NCI-H82 treated with DMSO at 0.1 percent for 48 hours (cell line): Measurements from ENCODE around the gene UBE2Q2.
A peak's percentile ranks its signal among the peaks of the same experiment; 100 is the strongest.
"Not testable (repeated sequence)": the region's sequence is repeated elsewhere in the genome, so short reads cannot be mapped to it uniquely, and the experiment has no call there.

ENCODE experiments used
- DNase-seq: peaks from one replicate; lab custom pipeline; 2025; ENCODE audit not compliant: unreplicated experiment; lab: John Stamatoyannopoulos, UW

The UBE2Q2 gene

GRCh38 chr15:75842722-75843677 is at the start of gene UBE2Q2:
UBE2Q2 (plus strand) TSS chr15:75843447; CDS start chr15:75843667, 220 bp downstream.
- DNase-seq: peak; percentile 52

GRCh38 chr15:75796321-75796720 is 46.9 kb upstream of the UBE2Q2 start:
- no peak for DNase-seq

GRCh38 chr15:75797146-75797545 is 46.1 kb upstream of the UBE2Q2 start:
- not testable (repeated sequence) for DNase-seq

- no peak for DNase-seq
These were observed 44.1 kb upstream of the UBE2Q2 start for GRCh38 chr15:75799190-75799589.

- not testable (repeated sequence) for DNase-seq
These were observed 42.8 kb upstream of the UBE2Q2 start for GRCh38 chr15:75800409-75800808.

DNA sequence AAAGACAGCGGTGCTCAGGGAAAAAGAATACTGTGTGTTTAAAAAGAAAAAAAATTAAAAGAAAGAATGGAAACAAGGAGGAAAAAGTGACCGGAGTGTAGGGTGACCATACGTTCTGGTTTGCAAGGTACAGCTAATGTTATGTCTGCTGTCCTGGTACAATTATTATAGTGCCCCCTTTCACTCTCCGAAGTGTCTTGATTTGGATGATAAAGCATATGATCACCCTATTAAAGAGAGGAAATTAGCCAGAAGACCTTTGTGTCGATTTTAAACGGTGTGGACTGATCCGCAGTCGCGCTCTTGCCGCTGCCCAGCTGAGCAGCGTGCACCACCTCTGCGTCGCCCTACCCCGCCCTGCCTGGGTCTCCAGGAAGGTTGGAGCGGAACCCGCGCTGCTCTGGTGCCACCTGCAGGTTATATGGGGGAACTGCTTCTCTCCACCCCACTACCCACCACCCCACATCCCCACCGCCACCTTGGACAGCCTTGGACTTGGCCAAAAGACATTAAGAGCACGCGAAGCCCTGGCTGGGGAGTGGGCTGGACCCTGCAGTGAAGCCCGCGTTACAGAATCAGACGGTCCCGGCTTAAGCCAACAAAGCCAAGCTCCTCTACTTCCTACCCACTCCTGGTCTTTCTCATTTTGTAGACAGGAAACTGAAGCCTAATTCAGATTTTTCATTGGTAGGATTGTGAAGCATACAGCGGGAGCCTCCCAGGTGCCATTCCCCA is 41.2 kb upstream of the UBE2Q2 start:
- DNase-seq: peak; percentile 29

GRCh38 chr15:75807486-75807885 is 35.8 kb upstream of the UBE2Q2 start:
- DNase-seq: not testable (repeated sequence)

GRCh38 chr15:75808009-75808408 is 35.2 kb upstream of the UBE2Q2 start:
- DNase-seq: not testable (repeated sequence)

GRCh38 chr15:75808563-75808962 is 34.7 kb upstream of the UBE2Q2 start:
- DNase-seq: no peak

DNA sequence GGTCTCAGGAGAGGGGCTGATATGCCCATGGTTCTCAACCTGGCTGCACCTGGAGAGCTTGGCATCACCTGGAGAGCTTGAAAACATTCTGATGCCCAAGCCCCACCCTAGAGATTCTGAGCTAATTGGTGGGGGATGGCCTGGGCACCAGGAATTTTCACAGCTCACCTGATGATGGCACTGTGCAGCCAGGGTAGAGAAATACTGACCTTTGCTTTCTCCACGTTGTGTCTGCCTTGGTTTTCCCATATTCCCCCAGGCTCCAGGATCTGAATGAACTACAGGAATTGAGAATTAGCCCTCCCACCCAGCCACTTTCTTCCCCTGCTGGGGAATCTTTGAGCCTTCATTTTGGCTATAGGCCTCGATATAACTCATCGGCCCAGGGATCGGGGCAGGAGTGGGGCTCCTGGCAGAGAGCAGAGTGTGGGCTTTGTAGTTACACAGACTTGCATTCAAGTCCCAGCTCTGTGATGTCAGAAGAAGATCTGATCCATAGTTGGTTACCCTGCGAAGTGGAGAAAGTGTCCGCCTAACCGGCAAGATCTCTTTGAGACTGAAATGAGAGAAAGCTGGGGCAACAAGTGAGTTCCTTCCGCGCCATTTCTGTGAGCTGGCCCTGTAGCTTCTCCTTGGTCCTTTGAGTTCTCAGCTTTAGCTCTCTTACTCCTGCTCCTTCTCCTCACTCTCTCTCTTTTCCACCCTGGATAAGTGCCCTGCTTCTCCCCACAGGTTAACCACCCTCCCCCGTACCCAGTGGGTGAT is 33.1 kb upstream of the UBE2Q2 start:
- peak; percentile 36 for DNase-seq

DNA sequence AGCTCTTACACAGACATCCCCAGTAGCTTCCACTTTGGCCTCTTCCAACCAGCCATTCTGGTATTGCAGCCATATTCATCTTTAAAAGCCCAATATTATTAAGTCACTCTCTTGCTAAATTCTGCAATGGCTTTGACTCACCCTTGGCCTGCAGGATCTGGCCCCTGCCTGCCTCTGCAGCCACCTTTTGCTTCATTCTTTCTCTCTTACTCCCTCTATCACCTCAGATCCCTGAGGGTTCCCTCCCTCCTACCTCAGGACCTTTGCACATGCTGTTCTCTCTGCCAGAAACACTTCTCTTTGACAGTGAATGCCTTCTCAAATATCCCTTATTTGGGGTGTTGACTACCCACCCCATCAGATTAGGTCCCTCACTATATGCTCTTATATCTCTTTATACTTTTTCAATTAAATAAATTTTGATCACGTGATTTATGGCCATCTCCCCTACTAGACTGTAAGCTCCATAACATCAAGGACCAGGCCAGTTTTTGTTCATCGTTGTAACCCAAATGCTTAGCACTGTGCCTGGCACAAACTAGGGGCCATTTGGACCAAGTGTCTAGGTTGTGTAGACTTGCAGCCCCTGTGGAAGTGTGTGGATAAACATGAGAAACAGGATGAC is 32.3 kb upstream of the UBE2Q2 start:
- DNase-seq: no peak

- no peak for DNase-seq
These were observed 31.6 kb upstream of the UBE2Q2 start for GRCh38 chr15:75811626-75812025.

- no peak for DNase-seq
These were observed 28.5 kb upstream of the UBE2Q2 start for GRCh38 chr15:75814794-75815193.

DNA sequence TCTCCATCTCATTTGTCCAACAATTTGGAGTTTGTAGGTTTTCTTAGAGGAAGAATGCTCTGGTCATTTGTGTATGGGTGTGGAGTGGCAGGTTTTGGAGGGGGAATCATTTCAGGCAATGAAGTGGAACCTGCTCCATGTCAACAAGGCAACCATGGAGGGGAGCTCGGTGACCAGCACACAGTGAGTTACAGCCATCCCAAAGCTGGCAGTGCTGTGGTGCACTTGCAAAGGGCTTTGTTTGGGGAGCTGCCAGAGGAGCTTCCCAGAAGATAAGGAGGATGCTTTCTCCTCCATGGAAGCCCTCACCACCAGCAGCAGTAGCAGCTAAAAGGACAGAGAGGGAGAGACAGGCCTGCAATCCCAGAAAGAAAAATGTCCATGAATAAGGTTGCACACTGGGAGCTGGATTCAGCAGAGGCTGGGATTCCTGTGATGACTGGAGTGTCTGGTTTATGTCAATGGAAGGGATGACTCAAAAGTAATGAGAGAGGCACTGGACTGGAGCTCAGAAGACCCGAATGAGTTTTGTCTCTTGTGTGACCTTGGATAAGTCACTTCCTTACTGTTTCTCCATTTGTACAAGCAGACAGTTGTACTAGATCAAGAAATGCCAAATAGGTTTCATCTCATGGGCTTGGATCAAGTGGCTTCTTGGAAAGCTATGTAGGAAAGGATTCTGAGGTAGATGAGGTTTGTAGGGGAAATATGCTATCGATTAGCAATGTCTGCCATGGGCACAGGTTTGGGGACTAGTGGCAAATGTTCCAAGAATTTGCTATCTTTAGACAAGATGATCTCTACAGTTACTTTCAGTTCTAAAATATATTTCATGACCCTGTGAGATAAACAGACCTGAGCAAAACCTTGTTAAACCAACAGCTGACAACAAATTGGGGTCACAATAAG is 27.2 kb upstream of the UBE2Q2 start:
- DNase-seq: no peak

DNA sequence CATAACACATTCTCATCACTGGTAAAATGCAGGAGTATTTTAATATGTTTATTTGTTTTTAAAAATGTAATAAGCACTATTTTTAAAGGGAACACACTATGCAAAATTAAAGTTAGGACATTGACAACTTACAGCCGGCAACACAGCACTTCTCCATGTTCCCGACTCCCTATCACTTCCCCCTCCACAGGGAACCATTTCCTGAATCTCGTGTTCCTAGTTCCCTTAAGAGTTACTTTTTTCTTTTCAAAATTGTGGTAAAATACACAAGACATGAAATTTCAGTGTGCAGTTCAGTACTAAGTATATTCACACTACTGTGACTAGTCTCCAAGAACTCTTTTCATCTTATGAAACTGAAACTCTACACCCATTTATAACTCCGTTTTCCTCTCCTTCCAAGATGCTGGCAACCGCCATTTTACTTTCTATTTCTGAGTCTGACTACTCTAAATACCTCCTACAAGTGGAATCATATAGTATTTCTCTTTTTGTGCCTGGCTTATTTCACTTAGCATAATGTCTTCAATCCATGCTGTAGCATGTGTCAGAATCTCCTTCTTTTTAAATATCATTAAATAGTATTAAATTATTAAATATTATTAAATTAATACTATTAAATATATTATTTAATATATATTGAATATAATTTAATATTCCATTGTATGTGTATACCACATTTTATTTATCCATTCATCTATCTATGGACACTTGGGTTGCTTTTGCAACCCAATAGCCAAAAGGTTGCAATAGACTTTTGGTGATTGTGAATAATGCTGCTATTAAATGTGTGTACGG is 25.9 kb upstream of the UBE2Q2 start:
- no peak for DNase-seq

GRCh38 chr15:75820206-75820605 is 23.0 kb upstream of the UBE2Q2 start:
- DNase-seq: no peak

GRCh38 chr15:75821786-75822345 is 21.4 kb upstream of the UBE2Q2 start:
- DNase-seq: no peak

- DNase-seq: no peak
These were observed 20.5 kb upstream of the UBE2Q2 start for GRCh38 chr15:75822685-75823278.
